Ureter (tissue), 1 donor: ENCODE data around the gene CFAP46. TPM values are rescaled to one million over a fixed set of nuclear protein-coding genes. Genes with fewer than 3 reads are reported as not detected.

Experiments
- DNase-seq: peaks from one replicate; pipeline ENCODE4 v3.0.0-alpha.2; 2020; ENCODE audit warnings: low spot score
- total RNA-seq: library from RNA; stranded (reverse); gene quantifications from one replicate; pipeline ENCODE4 v1.2.4, GENCODE V29; 2023
- donor health status: DM: yes; HTN: yes; CAD: no.

CFAP46 gene
- total RNA-seq, 1 donor from 2014 or later = 1.7 TPM

DNA sequence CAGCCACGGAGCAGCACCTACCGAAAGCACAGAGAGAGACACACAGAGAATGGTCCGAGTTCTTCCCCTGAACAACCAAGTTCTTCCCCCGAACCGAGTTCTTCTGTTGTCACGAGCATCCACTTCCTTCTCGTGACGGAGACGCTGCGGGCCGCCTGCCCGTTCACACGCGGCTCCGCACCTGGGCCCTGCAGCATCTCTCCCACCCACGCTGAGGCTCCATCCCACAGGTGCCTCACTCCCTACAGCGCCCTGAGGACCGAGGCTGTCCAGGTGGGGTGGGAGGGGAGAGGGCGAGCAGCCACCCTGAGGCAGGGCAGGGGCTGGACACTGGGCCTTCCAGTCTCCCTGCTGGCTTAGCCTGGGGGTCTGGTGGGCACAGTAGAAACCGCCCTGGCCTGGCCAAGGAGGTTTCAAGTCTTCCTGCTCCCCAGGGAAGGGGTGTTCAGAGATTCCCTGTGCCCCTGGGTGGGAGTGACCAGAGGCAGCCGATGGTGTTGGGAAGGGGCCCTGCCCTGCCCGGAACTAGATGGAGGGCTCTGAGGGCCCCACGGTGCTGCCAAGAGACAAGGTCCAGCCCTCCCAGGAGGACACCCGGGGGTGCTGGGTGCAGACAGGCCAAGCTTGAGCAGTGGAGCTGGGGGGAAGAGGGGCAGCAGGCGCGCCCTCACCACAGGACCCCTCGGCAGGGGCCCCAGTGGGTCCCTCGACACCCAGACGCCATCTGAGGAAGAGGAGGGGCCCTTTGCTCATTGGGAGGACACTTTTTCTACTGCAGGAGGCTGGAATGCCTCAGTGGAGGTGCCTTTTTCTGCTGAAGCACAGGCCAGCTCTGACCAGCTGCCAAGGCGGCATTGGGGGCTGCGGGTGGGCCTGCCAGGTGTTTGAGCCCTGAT is 151.2 kb downstream of the CFAP46 start:
- DNase-seq = no peak

DNA sequence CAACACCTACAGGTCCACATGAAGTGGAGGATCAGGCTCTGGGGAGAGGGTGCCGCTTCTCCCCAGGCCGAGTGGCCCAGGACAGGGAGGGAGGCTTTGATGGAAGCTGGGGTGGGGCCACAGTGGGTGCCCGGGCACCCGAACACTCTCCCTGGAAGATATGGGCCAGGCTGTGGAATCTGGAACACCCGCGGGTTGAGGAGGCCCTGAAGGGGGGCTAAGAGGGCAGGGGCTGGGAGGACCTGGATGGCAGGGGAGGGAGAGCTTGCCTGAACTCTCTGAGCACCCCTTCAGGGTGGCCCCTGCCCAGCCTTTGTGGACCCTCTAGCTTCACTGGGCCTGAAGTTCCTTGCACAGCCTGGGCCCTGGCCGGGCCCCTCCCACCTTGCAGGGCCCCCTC is 151.9 kb downstream of the CFAP46 start:
- DNase-seq = no peak

DNA sequence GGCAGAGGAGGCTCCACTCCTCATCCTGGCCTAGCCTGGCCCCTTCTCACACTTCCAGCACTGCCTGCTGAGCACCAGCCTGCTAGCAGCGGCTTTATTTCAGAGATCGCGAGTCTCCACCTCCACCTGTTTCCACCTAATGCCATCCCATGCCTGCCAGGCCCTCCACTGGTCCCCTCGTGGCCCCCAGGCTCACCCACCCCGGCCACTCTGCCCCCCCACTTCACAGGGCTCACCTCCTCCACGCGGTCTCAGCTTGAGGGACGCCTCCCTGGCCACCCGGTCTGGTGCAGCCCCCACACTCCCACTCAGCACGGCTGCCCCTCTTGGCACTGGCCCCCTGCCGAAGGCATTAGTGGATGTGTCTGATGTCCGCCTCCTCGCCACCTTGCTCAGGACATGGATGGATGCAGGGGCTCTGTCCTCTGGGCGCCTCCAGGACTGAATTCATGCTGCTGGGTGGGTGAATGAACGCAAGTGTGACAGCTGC is 152.7 kb downstream of the CFAP46 start:
- no peak for DNase-seq

DNA sequence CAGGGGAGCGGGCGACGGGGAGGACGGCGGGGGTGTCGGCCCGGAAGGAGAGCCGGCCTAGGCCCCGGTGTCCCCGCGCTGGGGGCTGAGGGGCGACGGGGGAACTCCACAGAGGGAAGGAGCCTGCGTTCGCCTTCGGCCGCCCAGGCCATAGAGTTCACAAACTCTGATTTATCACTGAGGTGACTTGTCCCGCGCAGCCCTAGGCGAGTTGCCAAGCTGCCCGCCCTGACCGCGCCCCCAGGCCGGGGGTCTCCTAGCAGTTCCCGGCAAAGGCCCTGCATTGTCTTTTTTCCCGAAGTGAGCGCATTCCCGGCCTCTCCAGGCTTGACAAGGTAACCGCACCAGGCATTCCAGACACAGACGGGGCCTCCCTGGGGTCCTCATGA is 153.5 kb downstream of the CFAP46 start:
- no peak for DNase-seq

DNA sequence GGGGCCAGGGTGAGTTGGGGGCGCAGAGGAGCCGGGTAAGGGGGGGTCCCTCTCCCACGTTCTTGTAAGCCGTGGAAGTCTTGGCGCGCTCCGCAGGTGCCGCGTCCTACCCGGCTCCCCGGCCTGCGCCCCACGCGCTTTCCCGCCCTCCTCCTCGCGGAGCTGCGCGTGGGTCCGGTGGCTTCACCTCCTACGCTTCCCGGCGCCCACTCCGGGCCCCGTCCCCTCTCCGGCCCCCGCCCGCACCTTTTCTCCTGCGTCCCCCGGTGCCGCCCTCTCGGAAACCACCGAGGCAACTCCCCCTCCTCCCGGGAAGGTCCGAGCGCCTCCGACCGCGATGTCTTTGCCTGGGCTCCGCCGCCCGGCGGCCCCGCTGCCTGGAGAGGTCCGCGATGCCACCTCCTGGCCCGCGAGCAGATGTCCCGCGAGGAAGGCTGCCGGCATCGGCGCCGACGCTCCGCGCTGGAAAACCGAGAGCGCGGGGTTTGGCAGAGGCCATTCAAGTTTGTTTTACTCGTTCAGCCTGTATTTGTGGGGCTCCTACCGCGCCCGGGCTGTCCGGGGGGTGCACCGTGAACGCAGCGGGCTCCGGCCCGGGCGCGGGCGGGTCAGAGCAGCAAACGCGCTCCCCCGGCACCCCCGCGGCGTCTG is 154.1 kb downstream of the CFAP46 start:
- no peak for DNase-seq

DNA sequence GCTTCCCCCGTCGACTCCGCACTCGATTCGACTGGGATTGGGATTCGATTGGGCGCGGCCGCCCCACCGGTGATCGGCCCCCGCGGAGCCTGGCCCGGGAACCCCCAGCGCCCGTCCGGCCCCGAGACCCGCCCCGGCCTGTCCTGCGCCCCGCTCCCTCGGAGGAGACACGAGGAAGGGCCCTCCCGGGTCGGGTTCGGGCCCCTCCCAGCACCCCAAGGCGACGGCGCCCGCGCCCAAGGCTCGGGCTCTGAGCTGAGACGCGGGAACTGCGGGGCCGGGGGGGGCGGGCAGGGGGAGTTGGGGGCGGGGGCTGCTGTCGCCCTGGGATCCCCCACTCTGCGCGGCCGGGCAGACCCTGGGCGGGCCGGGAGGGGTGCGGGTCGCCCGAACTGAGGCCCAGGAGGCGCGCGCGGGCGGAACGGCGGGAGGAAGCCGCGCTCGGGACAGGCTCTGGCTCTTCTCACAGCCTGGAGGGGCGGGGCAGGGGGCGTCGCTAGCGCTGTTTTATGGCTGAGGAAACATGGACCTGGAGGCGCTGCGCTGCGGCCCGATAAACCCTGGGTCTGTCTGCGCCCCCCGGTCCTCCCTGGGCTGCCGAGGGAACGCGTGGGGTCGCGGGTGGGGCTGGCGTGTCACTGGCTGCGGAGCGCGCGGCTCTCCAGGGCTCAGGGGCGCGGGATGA is 154.7 kb downstream of the CFAP46 start:
- DNase-seq = no peak

DNA sequence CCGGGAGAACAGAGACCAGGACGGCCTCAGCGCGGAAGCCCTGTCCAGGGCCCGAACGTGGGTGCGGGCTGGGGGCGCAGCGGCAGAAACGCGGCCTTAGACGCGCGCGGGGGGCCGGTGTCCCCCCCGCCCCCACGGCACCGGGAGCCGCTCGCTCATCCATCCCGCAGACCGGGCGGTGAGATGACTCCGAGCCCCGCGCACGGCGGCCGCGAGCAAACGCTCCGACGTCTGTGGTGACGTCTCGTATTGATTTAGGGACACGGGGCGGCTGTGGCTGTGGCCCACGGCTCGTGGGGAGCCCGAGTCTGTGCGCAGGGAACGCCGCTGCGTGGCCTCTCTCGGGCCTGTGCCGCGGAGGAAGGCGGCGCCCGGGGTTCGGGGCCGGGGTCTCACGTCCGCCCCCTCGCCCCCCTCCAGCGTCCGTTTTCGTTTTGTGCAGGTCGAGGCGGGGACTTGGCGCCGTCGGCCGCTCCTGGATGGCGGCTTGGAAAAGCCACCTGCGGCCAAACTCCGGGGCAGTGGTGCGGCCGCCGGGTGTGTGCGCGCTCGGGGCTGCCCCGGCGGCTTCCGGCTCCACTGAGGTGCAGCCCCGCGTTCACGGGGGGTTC is 155.4 kb downstream of the CFAP46 start:
- DNase-seq = no peak

DNA sequence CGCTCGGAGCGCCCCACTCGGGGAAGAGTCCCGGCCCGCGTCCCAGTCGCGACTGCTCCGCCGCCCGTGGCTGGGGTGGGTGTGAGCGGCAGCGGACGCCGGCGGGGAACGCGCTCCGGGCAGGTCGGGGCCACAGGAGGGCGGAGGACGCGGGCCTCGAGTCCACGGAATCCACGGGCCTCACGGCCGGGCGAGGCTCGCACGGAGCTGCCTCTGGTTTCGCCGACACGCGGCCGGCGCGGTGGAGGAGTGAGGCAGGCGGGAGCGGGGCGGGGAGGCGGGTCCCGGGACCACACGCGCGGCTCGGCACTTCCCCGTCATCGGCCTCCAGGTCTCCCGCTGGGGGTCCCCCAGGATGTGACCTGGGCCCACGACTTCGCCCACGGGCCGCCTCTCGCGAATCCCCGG is 155.9 kb downstream of the CFAP46 start:
- DNase-seq = no peak

DNA sequence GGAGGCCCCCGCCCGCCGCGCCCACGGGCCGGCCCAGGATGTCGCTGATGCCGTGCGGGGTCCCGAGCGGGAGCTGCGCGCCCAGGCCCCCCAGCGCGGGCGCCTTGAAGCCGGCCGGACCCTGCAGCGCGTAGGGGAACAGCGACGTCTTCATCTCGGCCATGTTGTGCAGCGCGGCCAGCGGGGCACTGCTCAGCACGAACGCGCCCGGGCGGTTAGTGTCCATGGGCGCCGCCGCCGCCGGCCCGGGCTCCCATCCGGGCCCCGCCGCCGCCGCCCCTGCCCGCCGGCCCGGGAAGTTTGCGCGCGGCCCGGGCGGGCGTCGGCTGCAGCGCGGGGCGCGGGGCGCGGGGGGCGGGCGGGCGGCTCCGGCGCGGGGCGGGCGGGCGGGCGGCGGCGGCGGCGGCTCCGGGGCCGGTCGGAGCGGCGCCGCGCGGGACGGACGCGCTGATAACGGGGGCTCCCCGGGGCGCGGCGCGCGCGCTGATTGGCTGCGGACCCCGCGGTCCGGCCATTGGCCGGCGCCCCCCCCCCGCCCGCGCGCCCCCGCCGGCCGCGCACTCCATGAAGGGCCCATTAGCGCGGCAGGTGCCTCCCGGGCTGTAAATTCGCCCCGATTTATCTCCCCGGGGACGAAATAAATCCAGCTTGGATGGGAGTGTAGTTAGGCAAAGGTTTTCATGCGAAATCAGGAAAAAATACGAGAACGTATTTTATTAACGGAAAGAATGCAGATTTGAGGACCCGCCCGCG is 156.5 kb downstream of the CFAP46 start, which contains the start of gene NKX6-2:
TSS of gene NKX6-2 (minus strand) at position 425 of the 753 bp plus-strand sequence. CDS start at position 226, 199 bp downstream.
- no peak for DNase-seq

DNA sequence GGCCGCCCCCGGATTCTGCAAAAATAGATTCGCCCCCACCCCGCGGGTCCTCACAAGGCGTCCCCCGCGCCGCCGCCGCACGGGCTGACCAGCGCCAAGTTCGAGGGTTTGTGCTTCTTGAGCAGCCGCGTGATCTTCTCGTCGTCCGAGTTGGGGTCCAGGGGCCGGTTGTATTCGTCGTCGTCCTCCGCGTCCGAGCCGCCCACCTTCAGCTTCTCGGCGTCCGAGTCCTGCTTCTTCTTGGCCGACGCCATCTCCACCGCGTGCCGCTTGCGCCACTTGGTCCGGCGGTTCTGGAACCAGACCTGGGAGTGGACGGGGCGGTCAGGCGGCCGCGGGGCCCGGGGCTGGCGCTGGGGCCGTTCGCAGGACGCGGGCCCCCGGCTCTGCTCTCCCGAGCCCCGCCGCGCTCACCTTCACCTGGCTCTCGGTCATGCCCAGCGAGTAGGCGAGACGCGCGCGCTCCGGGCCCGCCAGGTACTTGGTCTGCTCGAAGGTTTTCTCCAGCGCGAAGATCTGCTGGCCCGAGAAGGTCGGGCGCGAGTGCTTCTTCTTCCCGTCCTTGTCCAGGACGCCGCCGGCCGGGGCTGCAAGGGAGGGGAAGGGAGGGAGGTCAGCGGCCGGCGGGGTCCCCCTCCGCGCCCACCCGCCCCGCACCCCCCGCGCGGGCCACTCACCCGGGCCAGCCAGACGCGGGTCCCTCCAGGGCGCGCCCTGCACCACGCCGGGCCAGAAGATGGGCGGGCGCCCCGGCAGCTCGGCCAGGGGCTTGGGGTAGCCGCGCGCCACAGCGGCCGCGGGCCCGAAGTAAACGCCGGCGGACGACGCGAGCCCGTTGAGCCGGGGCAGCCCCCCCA is 157.3 kb downstream of the CFAP46 start:
- DNase-seq = no peak

DNA sequence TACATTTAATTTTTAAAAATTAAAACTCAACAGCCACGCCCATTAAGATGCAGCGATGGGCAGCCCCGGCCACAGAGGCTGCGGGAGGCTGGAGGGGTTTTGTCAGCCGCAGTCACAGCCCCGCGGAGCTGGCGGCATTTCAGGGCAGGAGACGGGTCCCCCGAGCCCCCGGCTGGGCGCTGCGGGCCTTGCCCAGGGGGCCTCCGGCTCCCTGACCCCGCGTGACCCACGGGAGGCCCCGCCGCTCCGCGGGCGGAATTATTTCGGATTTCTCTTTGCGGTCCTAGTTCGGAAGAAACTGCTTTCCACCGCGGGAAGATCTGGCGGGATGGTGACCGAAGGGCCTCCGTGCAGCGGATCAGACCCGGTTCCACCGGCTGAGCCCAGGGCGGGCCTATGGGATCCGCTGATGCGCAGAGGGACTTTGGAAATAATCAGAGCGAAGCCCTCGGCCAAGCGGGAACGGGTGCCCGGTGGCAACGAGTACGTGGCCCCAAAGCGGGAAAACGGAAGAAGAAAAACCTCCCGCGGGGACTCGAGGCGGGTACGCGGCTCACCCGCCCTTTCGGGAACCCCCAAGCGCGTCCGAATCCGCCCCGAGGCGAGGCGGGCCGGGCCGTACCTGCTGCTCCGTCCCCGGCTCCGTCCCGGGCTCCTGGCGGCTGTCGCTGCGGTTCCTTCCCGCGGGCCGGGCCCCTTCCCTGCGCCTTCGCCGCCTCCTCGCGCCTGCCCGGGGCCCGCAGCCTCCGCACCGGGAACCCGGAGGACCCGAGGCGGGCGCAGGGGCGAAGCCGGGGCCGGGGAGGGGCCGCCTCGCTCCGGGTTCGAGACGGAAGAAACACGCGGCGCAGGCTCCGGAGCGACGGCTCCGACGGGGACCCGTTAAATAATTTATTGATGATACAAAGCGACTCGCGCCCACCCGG is 158.2 kb downstream of the CFAP46 start:
- DNase-seq = no peak

DNA sequence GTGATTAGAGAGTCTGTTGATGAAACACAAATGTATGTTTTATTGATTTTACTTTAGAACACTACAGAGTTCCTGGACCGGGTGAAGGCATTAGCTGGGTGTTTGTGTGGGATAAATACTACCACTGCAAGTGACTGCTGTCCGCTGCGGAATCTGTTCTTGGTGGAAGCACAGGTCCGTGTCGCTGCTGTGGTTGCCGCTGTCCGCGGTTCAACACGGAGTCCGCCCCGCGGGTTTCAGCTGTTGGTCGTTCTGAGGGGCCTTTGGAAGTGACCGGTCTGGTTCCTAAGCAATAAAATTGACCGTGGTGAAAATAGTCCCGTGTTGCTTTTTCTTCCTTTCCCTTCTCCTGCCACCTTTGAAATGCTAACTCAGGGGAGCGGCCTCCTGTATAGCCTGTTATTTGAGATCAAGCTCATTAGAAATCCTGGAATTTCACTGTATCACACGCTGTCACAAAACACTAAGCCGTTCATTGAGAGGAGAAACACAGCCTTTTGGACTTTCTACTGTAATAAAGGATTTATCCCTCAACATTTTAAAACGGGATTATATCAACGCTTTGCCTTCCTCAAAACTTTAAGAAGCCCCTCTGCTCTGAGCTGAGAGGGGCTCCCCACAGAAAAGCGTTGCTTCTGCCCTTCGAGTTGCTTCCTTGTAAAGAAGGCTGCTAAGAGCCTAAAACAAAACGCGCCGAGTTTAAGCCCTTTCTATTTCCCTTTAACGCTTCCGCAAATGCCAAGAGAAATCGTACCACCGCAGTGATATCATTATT is 159.0 kb downstream of the CFAP46 start:
- no peak for DNase-seq

DNA sequence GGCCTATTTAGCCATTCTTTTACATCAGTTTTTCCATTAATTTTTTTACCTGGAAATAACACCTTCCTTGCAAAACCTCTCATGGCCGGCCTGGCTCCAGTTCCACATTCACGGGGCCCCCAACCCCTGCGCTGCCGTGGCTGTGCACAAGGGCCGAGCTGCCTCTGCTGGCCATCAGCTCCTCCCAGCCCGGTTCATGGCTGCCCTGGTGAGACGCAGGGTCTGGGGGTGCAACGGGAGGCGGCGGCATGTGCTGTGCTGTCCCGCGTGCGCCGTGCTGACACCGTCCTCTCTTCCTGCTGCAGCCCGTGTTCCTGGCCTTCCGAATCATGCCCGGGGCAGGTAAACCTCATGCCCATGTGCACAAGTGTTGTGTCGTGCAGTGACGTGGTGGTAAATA is 160.8 kb downstream of the CFAP46 start:
- DNase-seq = no peak

DNA sequence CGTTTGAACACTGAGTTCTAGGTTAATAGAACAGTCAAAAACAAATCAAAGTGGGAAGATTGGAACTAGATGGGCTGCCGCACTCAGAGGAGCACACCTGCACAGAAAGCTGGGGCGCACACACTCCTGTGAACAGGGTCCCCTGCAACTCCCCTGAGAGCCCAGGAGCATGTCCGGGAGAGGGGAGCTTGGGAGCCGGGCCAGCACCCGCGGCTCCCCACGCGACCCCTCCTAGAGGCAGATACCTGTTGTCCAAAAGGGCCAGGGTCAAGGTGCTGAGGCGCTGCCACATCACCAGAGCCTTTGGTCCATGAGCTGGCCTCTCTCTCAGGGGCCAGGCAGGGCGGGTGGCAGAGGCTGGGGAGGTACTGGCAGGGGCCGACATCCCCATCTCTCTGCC is 162.0 kb downstream of the CFAP46 start:
- no peak for DNase-seq

DNA sequence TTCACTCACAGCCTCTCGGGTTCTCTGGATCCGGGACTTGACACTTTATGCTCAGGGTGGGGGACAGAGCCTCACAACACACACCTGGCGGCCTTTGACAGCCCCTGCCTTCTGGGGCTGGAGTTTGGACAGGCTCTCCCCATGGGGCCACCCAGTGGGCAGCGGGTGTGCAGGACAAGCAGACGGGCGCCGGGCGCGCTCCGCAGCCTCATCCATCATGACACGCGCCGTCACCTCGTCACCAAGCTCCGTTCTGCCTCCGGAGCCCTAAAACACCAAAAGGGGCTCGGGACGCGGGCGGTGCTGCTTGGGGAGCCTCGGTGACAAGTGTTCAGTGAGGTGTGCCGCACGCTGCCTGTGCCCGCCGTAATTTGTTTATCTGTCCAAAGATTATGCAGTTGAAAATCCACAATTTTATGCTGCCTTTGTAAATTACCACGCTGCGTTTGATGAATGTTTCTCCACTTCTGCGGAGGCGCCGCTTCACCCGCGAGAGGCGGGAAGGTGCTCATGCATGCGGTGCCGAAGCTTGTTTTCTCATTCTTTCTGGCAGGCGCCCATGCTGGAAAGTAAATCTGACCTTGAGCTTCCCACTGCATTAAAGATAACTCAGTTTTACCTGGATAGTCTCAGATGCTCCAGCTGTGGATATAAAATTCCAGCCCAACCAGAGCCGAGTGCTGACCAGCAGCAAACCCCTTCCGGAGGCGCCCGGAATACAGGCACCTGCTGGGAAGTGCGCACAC is 162.6 kb downstream of the CFAP46 start:
- DNase-seq = no peak

DNA sequence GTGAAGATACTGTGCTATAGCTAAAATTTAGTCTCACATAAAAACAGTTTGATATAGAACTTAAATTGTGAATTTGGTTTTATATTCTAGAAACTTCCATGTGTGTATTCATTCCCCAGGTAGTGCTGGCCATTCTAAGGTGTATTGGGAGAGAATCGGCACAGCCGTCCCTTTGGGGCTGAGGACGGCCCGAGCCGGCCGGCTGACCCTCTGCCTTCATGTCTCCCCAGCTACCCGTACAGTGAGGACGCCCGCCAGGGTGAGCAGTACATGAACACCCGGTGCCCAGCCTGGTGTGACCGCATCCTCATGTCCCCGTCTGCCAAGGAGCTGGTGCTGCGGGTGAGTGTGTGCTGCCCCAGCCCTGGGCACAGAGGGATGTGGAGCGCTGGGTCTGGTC is 164.9 kb downstream of the CFAP46 start:
- no peak for DNase-seq

DNA sequence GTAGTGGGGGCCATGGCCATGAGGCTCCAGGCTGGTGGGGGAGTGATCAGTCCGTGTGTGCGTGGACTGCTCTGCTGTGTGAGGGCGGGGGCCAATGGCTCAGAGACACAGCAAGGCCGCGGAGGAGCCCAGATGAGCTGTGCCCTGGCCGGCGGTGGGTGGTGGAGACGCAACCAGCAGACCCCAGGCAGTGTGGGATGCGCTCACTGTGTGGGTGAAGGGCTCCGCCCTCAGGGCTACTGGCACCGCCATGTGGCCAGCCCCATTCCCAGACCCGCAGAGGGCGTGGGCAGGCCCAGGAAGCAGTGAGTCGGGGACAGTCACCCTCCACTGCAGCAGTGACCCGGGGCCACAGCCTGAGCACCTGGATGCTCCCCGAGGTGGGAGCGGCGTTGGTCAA is 165.5 kb downstream of the CFAP46 start:
- DNase-seq = no peak

DNA sequence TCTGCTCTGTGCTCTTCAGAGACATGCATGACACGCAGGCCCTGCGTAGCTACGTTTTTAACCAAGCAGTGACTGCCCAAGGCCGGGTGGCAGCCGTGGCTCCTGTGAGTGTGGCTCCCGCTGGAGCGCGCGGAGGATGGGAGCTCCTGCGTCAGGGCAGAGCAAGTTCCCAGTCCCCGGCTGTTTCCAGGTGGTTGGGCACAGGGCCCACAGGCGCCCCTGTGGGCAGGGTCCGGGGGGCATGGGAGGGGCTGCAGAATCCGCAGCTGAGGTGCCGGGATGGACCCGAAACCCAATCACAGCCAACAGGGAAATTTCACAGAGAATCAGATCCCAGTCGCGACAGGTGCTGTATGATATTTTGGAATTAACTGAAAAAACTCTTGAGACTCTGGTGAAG is 166.2 kb downstream of the CFAP46 start:
- DNase-seq = no peak
